Raji (cell line): ENCODE results near the gene CPNE6.
A peak's percentile ranks its signal among the peaks of the same experiment; 100 is the strongest.

Experiments
- POLR2A ChIP-seq: IDR thresholded peaks from 2 replicates; pipeline ENCODE4 v1.6.1; 2011; ENCODE audit warnings: low read depth, low read length, control low read depth; ENCODE audit not compliant: insufficient read depth

Gene CPNE6

DNA sequence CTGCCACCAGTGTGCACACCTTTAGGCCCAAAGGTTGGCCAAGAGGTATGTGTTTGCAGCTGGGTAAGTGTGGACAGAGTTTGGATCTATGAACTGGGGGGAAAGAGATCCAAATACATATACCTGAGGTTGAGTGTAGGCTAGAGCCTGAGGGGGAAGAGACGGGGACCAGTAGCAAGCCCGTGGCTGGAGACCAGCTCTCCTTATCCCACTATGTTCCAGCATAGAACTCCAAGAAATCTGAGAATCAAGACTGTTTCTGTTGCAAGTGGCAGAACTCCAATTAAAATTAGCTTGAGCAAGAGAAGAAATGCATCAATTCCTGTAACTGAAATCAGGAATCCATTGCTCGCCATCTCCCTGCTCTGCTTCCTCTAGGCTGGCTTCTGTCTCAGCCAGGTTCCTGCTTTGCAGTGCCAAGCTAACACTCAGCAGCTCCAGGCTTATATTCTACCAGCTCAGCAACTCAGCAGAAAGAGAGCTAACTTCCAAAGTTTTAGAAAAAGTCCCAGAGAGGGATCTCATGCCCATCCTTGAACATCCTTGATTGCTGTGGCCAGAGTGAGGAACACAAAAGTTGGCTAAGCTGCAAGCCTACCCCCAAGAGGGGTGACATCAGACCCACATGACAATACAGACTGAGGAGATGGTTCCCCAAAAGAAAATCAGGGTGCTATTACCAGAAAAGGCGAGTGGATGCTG, 21.3 kb downstream of the CPNE6 start:
- no peak; the same call in 1 of the 2 replicates for TF ChIP-seq POLR2A

DNA sequence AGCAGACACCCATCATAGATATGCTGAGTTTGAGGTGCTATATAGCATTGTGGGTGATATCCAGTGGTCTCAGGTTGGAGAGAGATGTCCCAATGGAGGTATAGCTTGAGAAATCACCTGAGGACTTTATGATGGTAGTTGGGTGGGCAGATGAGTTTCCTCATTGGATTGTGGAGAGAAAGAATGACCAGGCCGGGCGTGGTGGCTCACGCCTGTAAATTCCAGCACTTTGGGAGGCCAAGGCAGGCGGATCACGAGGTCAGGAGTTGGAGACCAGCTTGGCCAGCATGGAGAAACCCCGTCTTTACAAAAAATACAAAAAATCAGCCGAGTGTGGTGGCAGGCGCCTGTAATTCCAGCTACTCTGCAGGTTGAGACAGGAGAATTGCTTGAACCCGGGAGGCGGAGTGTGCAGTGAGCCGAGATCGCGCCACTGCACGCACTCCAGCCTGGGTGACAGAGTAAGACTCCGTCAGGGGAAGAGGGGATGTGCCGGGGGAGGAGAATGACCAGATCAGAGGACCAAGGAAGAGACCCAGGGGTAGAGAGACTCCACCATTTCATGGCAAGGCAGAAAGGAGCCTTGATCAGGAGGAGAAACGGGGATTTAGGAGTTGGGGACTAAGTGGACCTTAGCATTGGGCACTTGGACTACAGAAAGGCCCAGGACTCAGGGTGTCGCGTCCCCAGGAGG, 22.0 kb downstream of the CPNE6 start:
- no peak for TF ChIP-seq POLR2A

DNA sequence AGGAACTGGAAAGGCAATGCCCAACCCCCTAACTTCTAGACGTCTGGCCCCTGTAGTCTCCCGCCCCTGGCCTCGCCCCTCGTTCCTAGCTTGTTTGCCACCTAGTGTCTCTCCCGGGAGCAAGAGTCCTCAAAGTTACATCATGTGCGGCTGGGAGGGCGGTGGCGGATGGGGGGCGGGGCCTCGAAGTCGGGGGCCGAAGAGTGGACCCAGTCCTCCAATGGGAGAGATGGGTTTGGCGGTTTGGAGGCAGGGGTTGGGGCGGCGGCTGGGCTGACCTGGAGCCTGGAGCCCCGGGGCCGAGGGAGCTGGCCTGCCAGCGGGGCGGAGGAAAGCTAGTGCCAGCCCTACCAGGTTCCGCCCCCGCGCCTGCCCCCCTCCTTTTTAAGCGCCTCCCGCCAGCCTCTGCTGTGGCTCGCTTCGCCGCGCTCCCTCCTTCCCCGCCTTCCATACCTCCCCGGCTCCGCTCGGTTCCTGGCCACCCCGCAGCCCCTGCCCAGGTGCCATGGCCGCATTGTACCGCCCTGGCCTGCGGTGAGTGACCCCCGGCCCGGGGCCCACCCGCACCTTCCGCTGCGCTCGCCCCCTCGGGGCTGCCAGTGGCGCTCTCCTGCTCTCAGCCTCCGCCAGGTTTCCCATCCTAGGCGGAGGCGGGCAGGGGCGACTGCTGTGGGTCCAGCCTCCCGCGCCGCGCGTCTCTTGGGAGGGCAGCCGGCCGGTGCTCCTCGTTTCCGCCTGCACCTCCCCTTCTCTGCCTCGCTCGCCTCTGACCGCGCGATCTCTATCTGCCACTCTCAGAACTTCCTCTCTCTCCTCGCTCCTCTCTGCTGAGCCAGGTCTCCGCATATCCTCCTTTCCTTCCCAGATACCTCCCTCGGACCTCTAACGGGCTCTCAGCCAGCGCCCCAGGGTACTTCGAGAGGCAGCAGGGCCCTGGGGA, 22.8 kb downstream of the CPNE6 start, which contains the start of gene PCK2:
TSS of gene PCK2 (plus strand) at position 411 of the 940 bp plus-strand sequence. CDS start at position 506, 95 bp downstream.
- TF ChIP-seq POLR2A = peak; percentile 91

DNA sequence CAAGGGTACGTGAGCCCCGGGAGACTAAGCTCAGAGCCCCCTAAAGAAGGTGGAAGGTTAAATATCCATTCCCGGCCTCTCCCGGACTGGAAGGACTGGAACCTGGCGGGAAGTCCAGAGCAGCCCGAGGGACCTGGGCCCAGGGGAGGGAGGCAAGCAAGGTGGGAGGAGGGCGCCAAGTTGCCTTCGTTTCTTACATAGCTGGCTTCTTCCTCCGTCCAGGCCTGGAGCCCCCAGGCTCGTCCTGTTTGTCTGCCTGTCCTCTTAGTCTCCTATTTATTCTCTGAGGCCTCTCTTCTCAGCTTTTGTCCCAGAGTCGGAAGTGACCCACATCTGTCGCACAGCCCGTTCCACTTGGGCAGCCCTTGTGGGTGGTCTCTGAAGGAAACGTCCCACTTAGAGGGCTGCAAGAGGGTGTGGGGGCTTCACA, 23.5 kb downstream of the CPNE6 start:
- TF ChIP-seq POLR2A = no peak

DNA sequence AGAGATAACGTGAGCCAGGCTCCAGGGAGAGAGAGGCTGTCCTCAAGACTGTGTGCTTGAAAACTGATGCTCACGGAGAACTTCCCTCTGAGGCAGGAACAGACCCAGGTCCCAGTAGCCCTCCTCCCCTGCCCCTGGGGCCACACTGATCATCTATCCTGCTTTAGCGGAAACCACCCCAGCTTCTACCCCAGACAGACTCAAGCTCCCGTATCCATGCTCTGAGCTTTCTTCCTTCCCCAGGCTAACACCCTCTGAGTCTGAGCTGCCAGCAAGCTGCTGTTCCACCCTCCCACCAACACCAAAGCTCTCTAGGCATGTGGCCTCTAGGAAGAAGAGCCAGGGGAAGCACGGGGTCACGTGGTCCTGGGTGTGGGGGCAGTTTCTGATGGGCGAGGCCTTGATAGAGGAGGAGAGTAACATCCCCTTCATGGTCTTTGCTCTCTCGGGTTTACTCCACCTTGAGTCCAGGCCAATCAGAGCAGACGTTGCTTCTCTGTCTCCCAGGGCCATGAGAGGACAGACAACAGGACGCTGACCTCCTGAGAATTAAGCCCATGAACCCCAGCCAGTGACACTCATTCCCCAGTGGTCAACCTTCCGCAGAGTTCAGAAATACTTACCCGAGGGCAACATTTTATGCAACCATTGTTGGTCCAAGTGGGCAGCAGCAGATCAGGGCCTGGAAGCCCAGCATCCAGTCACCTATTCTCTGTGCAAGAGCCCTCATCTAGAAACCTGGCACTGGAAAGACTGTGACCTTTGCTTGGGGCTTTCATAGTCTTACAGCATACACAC, 24.1 kb downstream of the CPNE6 start:
- TF ChIP-seq POLR2A = peak; percentile 90

DNA sequence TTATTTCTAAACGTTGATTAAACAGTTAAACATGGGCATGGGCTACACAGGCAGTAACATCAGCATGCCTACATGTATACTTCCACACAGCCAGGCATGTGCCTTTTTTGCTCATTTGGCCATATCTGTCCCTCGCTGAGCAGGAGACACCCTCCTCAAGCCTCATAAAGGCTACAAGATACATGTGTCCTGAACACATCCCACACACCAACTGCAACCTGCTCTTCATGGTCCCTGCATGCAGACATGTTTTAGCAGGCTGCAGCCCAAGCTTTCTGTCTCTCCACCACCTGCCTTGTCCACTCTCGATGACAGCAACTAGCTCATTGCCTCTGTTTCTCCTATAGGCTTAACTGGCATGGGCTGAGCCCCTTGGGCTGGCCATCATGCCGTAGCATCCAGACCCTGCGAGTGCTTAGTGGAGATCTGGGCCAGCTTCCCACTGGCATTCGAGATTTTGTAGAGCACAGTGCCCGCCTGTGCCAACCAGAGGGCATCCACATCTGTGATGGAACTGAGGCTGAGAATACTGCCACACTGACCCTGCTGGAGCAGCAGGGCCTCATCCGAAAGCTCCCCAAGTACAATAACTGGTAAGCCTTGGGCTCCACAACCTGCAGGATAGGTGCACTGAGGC, 25.3 kb downstream of the CPNE6 start:
- peak; percentile 44; the same call in 1 of the 2 replicates for TF ChIP-seq POLR2A

DNA sequence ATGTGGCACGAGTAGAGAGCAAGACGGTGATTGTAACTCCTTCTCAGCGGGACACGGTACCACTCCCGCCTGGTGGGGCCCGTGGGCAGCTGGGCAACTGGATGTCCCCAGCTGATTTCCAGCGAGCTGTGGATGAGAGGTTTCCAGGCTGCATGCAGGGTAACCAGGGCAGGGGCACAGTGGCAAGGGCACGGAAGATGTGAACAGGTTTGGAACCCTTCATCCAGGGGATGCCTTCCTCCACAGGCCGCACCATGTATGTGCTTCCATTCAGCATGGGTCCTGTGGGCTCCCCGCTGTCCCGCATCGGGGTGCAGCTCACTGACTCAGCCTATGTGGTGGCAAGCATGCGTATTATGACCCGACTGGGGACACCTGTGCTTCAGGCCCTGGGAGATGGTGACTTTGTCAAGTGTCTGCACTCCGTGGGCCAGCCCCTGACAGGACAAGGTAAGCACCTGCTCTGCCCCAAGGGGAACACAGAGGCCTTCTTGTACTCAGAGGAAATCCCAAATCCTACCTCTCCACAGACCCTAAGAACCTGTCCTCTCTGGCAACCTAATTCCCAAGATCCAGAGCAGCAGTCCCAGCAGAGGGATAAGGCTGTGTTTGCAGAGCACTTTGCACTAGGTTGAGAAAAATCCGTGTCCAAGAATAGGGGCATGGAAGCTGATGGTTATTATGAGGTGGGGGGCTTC, 27.0 kb downstream of the CPNE6 start:
- TF ChIP-seq POLR2A = no peak

DNA sequence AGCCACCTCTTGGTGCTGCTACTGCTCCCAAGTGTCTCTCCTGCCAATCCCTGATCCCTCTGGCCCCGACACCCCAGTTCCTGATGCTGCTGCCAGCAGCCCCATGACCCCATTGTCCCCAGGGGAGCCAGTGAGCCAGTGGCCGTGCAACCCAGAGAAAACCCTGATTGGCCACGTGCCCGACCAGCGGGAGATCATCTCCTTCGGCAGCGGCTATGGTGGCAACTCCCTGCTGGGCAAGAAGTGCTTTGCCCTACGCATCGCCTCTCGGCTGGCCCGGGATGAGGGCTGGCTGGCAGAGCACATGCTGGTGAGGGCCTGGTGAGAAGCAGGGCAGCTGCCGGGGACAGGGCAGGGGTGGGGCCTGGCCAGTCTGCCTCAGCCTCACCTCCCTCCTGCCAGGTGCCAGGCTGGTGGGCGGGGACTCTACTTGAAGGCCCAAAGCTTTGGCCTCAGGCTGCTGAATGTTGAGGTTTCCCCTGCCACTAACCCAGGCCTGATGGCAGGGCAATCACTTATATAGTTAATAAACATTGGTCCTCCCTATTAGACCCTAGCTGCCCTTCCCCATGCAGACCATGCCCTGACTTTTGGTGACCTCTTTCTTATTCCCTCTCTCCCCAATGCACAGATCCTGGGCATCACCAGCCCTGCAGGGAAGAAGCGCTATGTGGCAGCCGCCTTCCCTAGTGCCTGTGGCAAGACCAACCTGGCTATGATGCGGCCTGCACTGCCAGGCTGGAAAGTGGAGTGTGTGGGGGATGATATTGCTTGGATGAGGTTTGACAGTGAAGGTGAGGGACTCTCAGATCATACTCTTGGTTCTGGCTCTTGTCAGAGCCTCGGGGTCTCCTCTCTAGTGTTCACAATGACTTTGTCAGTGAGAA, 27.8 kb downstream of the CPNE6 start:
- no peak for TF ChIP-seq POLR2A

DNA sequence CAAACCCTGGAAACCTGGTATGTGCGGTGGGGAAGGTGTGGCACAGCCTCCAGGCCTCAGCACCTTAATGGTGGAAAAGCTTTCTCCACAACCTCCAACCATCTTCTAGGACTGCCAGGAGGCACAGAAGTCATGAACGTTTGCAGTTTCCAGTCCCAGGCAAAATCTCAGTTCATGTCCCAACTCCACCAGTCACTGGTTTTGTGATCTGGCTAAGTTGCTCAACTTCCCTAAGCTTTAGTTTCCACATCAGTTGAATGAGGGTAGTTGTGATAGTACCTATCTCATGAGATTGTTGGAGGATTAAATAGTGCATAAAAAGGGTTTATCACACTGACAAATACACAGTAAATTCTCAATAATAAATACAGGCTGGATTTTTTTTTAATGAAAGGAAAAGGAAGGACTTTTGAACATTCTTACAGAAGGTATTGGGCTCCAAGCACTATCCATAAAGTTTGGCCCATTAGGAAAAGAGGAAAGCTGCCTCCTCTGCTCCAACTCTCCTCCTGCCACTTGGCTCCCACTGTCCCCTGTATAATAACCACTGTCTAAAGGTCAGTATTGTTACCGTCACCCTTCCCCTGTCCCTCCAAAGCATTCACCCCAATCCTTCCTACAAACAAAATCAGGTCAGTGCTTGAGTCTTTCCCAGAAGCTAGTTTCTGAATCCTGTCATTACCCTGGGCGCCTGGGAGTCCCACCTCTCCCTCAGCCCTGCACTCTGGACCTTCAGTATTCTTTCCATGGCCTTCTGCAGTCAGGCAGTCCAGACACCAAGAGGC, 29.0 kb downstream of the CPNE6 start:
- TF ChIP-seq POLR2A = no peak

DNA sequence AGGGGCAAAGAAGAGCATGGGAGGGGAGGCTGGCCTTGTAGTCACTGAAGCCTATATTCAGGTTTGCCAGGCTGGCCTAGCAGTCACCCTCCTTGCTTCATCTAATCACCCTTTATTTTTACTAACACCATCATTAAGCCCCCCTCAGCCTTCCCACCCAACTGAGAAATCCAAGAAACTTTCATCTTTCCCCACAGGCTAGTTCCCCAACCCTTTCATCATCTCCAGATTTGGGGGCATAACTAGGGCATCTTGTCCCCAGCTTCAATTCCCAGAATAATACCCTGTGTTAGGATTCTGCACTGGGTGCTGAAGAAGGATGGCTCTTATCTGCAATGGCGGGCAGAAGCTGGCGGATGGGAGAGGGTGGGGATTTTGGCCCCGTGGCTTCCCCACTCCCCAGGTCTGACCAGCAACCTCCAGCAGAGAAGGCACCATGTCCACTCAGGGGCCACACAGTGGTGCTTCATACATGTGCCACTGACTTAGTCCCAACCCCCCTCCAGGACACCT, 29.7 kb downstream of the CPNE6 start:
- TF ChIP-seq POLR2A = no peak

DNA sequence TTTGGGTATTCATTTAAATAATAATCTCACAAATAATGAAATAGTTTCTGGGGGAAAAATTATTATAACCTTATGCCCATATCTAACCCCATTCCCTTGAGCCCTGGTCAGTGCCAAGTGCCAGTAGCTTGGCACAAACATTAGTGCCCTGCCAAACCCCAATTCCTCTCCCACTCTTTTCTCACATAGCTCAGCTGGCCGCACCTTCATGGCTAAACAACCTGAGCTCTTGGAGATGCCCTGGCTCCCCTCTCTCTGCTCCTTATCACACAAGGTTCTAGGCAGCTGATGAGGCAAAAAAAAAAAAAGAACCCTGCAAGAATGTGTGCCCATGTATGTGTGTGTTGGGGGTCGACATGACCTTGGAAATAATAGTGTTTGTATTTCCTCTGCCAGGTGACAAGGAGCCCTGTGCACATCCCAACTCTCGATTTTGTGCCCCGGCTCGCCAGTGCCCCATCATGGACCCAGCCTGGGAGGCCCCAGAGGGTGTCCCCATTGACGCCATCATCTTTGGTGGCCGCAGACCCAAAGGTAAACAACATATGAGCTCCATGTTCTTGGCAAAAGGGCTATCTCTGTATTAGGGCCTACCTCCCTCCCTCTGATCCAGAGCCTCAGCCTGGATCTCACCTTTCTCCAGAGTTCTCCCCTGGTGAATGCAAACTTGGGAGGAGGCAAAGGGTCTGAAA, 31.1 kb downstream of the CPNE6 start:
- TF ChIP-seq POLR2A = no peak
